HEK293T (cell line): ENCODE data around the gene HK2.

ENCODE experiments used
- ARNT ChIP-seq: fragments of 450-650 bp; IDR thresholded peaks from 2 replicates; pipeline ENCODE4 v1.6.1; 2017; ENCODE audit warnings: mild to moderate bottlenecking
- BHLHE40 ChIP-seq: fragments of 450-650 bp; IDR thresholded peaks from 2 replicates; pipeline ENCODE4 v1.6.1; 2016; ENCODE audit warnings: mild to moderate bottlenecking, moderate library complexity, borderline replicate concordance
- CTBP1 ChIP-seq: fragments of 450-650 bp; IDR thresholded peaks from 2 replicates; pipeline ENCODE4 v1.6.1; 2016; ENCODE audit warnings: borderline replicate concordance
- ELF4 ChIP-seq: fragments of 450-650 bp; IDR thresholded peaks from 2 replicates; pipeline ENCODE4 v1.6.1; 2017; ENCODE audit warnings: antibody characterized with exemption
- FOXA1 ChIP-seq: fragments of 450-650 bp; IDR thresholded peaks from 2 replicates; pipeline ENCODE4 v1.6.1; 2016; ENCODE audit warnings: mild to moderate bottlenecking
- FOXM1 ChIP-seq: fragments of 450-650 bp; IDR thresholded peaks from 2 replicates; pipeline ENCODE4 v1.6.1; 2017; ENCODE audit warnings: mild to moderate bottlenecking, borderline replicate concordance
- HDGF ChIP-seq: fragments of 450-650 bp; IDR thresholded peaks from 2 replicates; pipeline ENCODE4 v1.6.1; 2017; ENCODE audit warnings: antibody characterized with exemption, borderline replicate concordance
- NFRKB ChIP-seq: fragments of 450-650 bp; IDR thresholded peaks from 2 replicates; pipeline ENCODE4 v1.6.1; 2016; ENCODE audit warnings: mild to moderate bottlenecking, moderate library complexity
- SUZ12 ChIP-seq: fragments of 450-650 bp; IDR thresholded peaks from 2 replicates; pipeline ENCODE4 v1.6.1; 2016; ENCODE audit warnings: mild to moderate bottlenecking
- ZNF384 ChIP-seq: fragments of 450-650 bp; IDR thresholded peaks from 2 replicates; pipeline ENCODE4 v1.6.1; 2016

DNA sequence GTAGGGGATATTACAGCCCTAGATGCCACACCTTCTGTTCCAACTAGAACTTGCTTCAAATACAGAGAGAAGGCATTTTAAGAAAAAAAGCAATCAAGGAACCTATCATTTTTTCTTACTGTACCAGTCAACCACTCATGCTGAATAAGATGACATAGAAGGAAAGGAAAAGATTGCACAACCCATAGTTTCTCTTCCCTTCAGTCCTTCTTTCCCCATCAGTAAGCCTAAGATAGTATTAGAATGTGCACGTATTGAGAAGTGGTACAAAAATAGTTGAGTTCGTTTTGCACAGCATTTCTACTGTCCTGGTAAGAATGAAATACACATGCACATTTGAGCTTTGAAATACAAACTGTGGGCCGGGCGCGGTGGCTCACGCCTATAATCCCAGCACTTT lies 27.0 kb upstream of the HK2 start:
- TF ChIP-seq ARNT (no peak), FOXM1 (no peak), BHLHE40 (no peak), CTBP1 (no peak), HDGF (no peak), NFRKB (no peak), ELF4 (no peak), FOXA1 (no peak), ZNF384 (no peak), SUZ12 (no peak)
